Right lung (tissue), 5 donors: Measurements from ENCODE around the gene PDE3A. TPM values are rescaled to one million over a fixed set of nuclear protein-coding genes. Genes with fewer than 3 reads are reported as not detected.

Source experiments
- DNase-seq, 2 donors: peaks; one replicate each; pipeline ENCODE4 v3.0.0-alpha.2; 2013
- polyA plus RNA-seq, 5 donors: library from polyadenylated mRNA; unstranded; fragments of 120-200 nt; gene quantifications; one replicate each; pipeline versions ENCODE4 v1.2.1 to v1.2.3, GENCODE V29; 2013; ENCODE audit warnings: inconsistent platforms in 1 of 5, low replicate concordance in 1 of 5; ENCODE audit not compliant: insufficient read length in 5 of 5, insufficient read depth in 1 of 5

Gene PDE3A
- polyA plus RNA-seq, 5 donors = 4.5 to 9.2 (median 7.3) TPM

DNA sequence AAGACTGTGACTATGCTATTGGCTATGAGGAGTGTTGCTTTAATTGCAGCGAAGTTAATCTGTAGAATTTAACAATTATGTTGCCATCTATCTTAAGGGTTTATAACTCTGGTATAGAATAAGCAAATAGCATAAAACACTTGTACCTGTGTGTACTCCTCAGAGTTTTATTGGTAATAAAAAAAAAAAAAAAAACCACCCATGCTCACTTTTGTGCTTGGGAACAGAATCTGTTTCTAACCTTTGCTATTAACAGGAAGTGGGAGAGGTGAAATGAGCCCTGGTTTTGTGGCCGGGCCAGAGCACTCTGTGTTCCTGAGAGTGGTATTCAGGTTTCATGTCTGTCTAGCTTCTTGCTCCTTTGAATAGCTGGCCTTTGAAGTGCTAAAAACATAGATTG is 53.1 kb downstream of the PDE3A start:
- DNase-seq = no peak

DNA sequence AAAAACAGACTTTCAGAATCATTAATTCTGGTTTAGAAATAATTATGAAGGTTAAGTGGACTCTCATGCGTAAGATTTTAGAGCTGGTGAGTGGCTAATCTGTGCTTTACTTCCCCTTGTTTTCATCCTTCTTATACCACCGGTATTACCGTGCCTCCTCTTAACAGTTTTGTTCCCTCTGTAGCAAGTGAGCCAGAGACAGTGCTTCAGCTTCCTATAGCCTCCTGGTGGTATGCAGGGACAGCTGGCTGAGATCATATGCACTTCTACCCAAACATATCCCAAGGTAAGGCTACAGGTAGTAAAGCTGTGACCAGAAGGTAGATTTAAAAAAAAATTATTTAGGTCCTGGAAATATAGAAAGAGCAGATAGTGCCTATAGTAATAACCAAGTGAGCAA is 55.2 kb downstream of the PDE3A start:
- DNase-seq = no peak

DNA sequence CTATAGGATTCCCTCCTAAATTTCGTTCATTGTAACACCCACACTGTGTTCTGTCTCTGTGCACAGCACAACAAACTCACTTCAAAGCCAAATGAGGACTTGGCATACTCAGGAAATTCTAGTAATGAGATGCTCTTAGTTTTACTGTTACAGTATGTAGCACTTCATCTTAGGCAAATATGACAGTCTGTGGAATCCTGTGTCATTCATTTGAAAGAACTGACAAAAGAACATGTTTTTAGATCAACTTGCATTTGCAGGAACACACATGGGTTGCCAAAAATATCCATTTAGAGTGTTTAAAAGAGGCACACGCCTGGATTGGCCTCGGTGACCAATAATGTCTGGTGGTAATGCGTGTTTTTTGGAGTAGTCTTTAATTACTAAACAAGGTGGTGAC is 56.5 kb downstream of the PDE3A start:
- DNase-seq = no peak

DNA sequence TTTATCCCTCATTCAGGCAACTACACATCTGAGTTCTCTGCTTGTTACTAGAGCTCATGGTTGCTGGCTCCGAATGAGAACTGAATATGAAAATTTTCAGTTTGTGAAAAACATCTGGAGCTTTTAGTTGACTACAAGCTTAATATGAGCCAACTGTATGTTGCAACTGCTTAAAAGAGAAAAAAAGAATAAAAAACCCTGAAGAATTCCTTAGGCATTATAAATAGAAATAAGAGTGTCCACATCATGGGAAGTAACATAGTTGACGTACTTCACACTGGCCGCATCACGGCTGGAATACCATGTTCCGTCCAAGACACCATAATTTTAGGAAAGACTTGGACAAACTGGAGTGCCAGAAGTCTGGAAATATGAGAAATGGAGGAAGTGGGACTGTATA is 57.9 kb downstream of the PDE3A start:
- peak; percentile 61 to 68 for DNase-seq

DNA sequence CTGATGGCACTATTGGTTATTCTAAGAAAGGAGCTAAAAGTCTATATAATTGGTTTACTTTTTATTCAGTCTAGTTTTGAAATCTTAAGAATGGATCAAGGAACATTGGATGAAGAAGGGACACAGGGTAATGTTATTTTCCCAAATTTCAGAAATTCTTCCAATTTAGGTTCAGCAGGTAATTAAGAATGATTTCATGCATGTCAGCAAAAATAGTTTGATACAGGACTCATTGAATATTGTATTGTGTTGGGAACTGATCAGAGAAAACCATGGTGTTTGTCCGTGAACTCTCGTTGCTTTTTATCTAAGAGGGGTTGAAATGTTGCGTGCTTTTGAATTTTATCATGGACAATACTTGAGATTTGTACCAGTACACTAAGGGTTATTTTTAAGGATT is 58.6 kb downstream of the PDE3A start:
- DNase-seq = no peak

DNA sequence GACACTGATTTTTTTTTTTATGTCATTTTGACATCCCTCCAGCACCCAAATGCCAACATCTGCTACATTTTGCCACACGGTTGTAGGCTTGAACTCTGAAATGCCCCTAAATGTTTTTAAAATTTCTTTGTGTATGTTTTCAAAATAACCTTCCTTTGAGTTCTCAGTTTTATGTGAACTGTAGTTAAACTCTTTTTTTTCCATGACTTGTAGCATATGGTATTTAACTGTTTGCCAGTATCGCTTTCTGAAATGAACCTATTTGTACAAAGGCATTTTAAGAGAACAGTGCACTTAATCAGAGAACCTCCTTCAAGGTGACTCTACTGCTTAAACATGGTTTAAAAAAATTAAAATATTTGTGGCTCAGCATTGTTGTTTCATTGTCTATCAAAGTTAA is 61.5 kb downstream of the PDE3A start:
- no peak for DNase-seq

DNA sequence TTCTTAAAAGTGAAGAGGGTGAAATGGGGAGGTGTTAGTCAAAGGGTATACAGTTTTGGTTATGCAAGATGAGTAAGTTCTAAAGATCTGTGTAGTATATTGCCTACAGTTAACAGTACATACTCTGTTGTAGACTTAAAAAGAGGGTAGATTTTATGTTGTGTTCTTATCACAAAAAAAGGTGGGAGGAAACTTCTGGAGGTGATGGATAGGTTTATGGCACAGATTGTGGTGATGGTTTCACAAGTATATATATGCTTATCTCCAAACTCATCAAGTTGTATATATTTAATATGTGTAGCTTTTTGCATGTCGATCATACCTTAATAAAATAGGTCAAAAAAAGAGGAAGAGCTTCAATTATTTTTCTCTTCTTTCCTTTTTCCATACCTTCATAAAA is 64.0 kb downstream of the PDE3A start:
- DNase-seq = no peak

DNA sequence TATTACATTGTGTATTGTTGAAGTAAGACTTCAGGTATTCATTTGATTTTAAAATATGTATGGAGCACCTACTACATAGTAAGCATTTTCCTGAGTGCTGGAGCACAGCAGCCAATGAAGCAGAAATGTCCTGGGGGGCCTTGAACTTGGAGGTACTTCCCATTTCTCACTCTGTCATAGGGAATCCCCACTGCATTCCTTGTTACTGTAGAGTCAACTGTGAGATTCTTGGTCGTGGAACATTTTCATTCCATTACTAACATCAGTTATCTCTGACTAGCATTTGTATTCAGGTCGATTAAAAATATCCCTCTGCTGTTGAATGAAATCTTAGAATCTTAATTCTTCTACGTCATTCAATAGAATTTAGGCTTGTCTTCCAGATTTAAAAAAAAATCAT is 66.7 kb downstream of the PDE3A start:
- no peak for DNase-seq

DNA sequence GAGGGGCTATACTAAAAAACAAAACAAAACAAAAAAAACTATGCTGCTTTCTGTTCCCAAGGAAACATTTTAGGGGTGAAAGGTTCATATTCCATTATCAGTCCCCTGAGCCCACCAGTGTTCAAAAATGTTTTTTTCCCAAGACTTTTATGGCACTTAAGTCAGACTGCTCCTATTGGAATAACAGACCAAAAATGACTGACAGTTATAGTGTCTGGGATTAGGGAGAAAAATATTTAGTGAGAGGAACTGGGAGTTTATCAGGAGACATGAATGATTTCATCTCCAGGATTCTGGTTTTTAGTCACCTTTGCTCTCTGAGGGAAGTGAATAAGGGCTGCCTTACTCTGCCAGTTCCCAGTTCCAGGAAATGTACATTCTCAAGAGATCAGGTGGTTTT is 68.0 kb downstream of the PDE3A start:
- DNase-seq = no peak

DNA sequence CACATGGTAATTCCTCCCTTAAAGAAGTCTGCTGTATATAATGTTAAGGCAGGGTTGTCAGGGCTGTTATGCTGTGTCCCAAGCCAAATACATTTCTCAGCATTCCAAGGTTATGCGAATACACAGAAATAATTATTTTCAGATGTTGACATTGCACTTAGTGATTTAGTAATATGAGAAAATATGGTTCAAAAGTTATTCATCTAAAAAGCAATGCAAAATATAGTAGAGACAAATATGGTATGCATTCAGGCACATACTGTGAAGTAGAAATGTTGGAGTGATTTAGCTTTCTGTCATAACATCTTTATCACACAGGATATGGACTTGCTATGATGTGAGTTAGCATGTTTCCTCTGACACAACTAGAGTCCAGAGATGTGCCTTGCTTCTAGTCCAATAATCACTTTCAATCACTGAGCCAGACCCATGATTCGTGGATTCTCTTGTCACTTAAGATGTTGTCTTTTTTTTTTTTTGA is 70.0 kb downstream of the PDE3A start:
- DNase-seq = no peak

DNA sequence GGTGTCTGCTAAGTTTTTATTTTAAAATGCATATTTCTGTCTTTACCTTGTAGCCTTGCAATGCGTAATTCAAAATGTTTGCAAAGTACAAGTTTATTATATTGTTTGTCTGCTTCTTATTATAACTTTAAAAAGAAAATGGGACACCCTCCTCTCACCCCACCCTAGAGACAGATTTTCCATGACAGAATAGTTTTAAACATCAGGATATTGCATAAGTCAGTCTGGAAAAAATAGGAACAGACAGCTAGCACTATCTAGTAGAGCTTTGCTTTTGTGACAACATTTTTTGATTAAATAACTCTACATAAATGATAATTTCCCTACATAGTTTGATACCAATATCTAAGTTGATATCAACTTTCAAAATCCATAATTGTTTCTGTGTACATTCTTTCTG is 71.3 kb downstream of the PDE3A start:
- DNase-seq = no peak

DNA sequence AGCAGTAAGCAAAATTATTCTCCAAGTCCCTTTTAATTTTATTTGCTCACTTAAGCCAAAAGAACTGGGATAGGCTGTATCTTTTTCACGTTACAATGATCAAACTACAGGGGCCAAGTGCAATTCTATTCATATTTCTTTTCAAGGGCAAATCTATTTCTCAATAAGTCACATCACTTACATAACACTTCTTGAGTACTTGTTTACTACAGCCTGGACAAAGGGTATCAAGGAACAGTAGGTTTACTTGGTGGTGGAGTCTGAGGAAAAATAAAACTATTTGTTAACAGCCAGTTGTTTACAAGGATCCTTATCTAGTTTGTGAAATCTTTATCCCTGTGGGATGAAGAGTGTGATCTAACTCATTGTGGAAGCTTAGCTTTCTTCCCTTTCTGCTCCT is 72.1 kb downstream of the PDE3A start:
- DNase-seq = no peak

DNA sequence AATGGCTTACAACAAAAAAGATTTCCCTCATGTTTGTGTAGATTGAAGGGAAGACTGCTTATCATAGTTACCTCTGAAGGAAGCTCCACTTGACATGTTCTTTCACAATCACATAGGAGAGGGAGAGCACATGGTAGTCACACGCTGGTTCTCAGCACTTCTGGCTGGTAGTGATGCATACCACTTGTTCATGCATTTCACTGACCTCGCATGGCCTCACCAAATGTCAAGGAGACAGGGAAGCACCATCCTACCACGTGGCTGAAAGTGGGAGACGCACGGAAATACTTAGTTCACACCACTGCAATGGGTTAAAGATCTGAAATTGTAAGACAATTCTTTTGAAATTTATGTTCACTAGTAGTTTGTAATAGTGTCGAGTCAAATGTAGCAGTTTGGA is 74.0 kb downstream of the PDE3A start:
- no peak for DNase-seq

DNA sequence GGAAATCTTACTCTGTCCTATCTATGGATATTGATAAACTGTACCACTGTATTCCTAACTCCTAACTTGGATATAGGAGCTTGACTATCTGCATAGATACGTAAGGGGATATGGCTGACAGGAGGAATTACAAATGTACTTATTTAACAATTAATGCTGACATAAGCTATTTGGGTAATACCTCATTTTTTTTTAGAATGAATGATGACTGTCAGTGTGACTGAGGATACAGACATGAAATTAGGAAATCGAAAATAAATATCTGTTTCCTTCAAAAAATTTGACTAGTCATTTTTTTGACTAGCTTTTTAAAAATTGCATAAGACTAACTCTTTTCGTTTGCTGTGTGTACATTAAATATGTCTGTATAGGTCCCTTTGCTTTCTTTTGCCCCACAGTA is 74.9 kb downstream of the PDE3A start:
- no peak for DNase-seq

DNA sequence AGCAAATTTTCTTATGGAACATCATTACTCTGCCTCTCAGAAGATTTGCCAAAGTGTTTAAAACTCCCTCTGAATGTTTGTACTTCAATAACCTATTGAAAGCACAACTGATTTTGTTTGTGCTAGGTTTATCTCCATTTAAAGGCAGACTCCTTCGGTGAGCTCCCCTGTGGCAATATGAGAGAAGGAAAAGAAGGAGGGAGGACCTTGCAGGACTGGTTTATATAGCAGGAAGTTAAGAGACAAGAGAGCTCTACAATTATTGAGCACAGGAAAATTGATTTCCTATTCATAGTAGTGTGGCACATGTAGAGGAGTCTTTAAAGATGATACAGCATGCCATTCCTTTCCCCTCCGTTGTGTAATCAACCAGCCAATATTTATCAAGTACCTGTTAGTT is 75.5 kb downstream of the PDE3A start:
- no peak for DNase-seq

DNA sequence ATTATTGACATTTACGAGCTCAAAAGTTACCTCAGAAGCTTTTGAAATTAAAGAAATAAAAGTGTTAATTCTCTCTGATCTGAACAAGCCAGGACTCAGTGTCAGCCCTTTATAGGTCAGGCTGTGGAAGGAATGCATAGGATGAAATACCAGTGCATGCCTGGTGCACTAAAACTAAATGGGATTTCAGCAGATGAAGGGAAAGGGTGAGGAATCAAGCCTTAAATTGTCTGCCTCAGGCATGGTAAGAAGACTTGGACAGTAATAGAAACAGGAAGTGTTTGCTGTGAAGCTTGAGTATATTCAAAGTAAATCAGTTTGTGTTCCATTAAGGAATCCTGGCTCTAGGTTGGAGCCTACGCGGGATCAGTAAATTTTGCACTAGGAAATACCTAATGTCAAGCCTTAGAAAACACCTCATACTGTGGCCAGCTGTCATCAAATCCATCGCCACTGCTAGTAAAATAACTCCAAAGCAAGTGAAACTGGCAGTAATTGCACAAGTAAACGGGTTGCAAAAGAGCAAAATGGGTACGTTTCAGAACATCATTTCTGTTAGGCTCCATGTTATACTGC is 76.3 kb downstream of the PDE3A start:
- DNase-seq = no peak

DNA sequence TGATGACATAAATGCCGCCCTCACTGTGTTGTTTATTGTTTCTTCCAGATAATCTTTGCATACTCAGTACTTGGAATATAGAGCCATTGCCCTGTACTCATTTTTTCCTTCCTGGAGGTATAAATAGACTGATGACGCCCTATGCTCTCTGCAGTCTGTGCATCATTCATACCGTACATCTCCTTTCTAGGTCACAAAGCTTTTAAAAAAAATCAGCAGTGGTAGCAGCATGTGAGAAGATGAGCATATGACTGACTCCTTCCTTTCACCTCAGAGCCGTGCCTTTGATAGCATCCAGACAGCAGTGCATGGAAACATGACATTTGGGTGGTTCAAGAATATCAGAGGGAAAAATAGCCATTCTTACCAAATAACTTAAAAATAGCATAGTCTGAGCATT is 77.3 kb downstream of the PDE3A start:
- no peak for DNase-seq

DNA sequence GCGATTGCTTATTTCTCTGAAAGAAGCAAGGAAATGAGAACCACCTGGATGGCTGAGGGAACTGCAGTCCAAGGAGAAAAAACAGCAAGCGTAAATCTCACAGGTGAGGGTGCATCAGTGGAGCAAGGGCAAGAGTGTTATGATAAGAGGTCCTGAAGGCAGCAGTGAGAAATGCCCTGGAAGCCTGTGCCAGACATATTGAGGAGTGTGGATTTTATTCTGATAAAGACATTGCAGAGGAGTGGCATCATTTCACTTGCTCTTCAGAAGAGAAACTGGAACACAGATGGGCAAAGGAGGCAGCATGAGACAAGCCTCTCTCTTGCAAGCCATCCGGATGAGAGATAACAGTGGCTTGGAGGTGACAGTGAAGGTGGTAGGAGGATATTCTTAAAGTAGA is 78.5 kb downstream of the PDE3A start:
- no peak for DNase-seq

DNA sequence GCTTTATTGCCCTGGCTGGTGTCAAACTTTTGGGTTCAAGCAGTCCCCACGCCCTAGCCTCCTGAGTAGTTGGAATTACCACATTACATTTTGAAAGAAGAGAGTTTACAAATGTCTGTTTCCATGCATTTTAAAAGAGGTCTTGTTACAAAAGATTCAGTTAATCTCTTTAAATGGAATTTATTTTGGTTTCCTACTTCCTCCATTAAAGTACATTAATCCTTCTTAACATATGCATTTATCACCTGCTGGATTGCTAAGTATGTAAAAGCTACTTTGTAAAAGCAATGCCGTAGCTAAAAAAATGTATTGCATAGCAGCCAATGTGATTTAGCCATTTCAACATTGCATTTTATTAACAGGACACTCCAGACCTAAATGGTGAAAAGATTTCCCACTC is 80.4 kb downstream of the PDE3A start:
- no peak for DNase-seq

DNA sequence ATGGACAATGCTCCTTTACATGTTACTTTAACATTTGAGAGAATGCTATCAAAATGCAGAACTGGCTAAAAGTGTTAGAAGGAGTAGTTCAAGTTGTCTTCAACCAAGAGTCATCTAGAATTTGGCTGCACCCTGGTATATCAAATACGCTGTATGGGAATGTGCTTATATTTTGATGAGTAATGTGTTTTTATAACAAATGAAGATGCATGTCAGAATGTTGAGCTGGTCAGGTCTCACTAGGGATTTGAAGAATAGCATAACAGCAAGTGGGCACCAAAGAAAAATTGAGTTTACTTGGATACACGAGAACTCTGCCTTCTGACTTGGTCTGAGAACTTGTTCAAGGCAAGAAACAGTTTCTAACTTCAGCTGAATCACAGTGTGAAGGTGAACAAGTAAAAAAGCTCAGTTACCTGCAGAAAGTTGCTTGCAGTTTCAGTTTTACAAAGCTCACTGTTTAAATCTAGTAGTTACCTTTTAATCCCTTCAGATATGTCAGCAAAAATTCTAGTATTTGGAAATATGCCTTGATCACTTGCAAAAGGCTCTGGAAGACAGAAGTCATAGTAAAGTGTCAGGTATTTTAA is 82.3 kb downstream of the PDE3A start:
- no peak for DNase-seq

DNA sequence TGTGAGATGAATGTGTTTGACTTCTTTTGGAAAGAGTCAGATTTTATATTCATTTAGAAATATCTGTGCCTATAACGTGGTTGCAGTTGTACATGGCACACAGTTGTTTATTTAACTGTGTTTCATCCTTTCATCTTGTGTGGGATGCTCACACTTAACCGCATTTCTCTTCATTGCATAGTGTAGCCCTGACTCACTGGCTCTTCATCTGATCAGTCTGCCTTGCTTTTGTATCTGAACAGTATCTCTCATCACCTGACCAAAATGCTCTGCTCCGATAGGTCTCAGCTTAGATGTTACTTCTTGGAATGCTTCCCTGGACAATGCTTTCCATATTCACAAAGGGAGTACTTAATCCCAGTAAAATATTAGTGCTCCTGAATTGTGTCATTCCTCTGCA is 83.4 kb downstream of the PDE3A start:
- no peak for DNase-seq

DNA sequence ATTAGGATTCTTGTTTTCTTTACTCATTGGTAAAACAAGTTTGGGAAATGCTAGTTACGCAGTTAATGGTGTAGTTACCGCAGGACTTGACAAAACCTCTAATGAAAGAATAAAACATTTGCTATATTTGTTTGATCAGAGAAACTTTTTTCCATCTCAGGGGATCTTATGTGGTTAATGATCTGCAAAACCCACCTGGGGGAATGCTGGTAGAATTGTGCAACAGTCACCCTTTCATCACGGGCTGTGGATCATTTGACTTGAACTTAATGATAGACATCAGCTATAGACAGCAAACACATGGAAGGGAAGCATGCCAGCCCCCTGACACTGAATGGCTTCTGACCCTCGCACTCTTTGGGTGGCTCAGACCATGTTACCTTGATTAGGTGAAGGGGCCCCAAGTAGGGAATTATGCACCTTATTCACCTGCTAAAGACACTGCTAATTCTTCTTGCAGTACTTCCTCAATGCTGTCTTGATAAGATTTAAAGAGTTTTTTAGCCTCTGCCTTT is 84.2 kb downstream of the PDE3A start:
- no peak for DNase-seq

DNA sequence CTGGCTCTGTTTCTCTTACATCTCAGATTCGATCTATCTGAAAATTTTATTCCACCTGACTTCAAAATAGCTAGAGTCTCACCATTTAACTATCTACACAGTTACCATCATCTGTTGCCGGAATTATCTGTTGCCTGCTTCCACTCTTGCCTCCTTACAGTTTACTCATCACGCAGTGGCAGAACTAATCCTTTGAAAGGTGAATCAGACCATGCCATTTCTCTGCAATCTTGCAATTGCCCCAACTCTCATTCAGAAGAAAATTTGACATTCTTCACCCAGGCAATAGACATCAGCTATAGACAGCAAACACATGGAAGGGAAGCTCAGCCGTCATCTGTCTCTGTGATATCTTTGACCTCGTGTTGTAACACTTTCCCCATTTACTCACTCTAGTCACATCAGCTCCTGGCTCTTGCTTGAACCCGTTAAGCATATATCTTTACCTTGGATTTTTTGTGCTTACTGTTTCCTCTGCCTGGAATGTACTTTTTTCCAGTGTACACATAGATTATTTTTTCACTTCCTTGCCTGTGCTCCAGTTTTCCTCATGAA is 85.5 kb downstream of the PDE3A start:
- DNase-seq = no peak
